HCT116 (cell line): Measurements from ENCODE around the gene KCNK13. TPM values are rescaled to one million over a fixed set of nuclear protein-coding genes. Genes with fewer than 3 reads are reported as not detected.

ENCODE experiments used
- ATAC-seq: fragments of 200-7000 bp; cut with Tn5 transposase; 2 replicates; pipeline ENCODE4 v1.9.1; 2020; ENCODE audit warnings: mild to moderate bottlenecking, moderate library complexity
- BruUV-seq: library from RNA; stranded (reverse); fragments of 400-500 nt; replicated peaks from 2 replicates; lab custom pipeline; 2021; lab: Mats Ljungman, UMichigan
- CTCF ChIA-PET: fragments of 300-600 bp; sonication (Branson Sonifier 250); formaldehyde crosslinking; loops from one replicate; lab custom pipeline; 2021; ENCODE audit warnings: antibody characterized with exemption; lab: Charles Lee
- POLR2A ChIA-PET: fragments of 300-600, 350-600 bp; sonication (Branson Sonifier 250); formaldehyde crosslinking; loops from one replicate; lab custom pipeline; 2021; ENCODE audit warnings: antibody characterized with exemption; lab: Charles Lee
- RAD21 ChIA-PET, 2 experiments: fragments of 300-600 bp; sonication (Branson Sonifier 250); formaldehyde crosslinking; loops; one replicate each; lab custom pipeline; 2023; ENCODE audit warnings: low total read pairs in 2 of 2; ENCODE audit not compliant: uncharacterized antibody in 2 of 2, unreplicated experiment in 2 of 2, low non-redundant PET in 1 of 2; lab: Charles Lee
- DNase-seq: peaks from one replicate; pipeline ENCODE4 v3.0.0-alpha.2; 2010; ENCODE audit warnings: low read depth, low spot score
- H2AFZ ChIP-seq: fragments of 200-600 bp; shearing (Covaris generic), sonication (generic); 2 replicates; pipeline ENCODE4 v1.6.1; 2017; ENCODE audit warnings: low read depth, mixed run types, mixed read lengths, antibody characterized with exemption, low read length; ENCODE audit not compliant: poor library complexity, severe bottlenecking
- H3K27ac ChIP-seq: 2 replicates; pipeline ENCODE4 v1.5.1; 2012; ENCODE audit warnings: low read depth, low read length
- H3K27me3 ChIP-seq: fragments of 200-600 bp; sonication (generic); 2 replicates; pipeline ENCODE4 v1.6.1; 2016; ENCODE audit warnings: mixed run types, low read length, mixed read lengths; ENCODE audit not compliant: insufficient read depth
- H3K36me3 ChIP-seq, 2 experiments: fragments of 200-500 bp in 1 of 2; fragments of 200-600 bp in 1 of 2; sonication (Bioruptor generic) in 1 of 2; sonication (generic) in 1 of 2; 2 replicates each; pipeline versions ENCODE4 v1.5.1 to v1.6.1; 2014 to 2016; ENCODE audit warnings: low read length in 2 of 2, inconsistent platforms in 1 of 2, mixed read lengths in 1 of 2, mixed run types in 1 of 2; ENCODE audit not compliant: insufficient read depth in 2 of 2, control insufficient read depth in 1 of 2
- H3K4me1 ChIP-seq, 2 experiments: fragments of 200-600 bp in 1 of 2; sonication (generic) in 1 of 2; 2 replicates each; pipeline versions ENCODE4 v1.5.1 to v1.6.1; 2012 to 2017; ENCODE audit warnings: low read length in 2 of 2, inconsistent platforms in 1 of 2, mild to moderate bottlenecking in 1 of 2, mixed read lengths in 1 of 2, mixed run types in 1 of 2, moderate library complexity in 1 of 2; ENCODE audit not compliant: insufficient read depth in 2 of 2, control insufficient read depth in 1 of 2
- H3K4me2 ChIP-seq: fragments of 200-600 bp; sonication (generic); 2 replicates; pipeline ENCODE4 v1.6.1; 2017; ENCODE audit warnings: mixed run types, low read length, mixed read lengths
- H3K4me3 ChIP-seq, 2 experiments: fragments of 200-600 bp in 1 of 2; sonication (generic) in 1 of 2; replicated peaks in 1 of 2; 2 replicates each; pipeline ENCODE4 v1.5.1; 2011 to 2016; ENCODE audit warnings: low read length in 2 of 2, control low read depth in 1 of 2, low read depth in 1 of 2, mild to moderate bottlenecking in 1 of 2, mixed read lengths in 1 of 2, mixed run types in 1 of 2
- H3K79me2 ChIP-seq: fragments of 200-600 bp; sonication (generic); 2 replicates; pipeline ENCODE4 v1.6.1; 2017; ENCODE audit warnings: mild to moderate bottlenecking, mixed run types, low read length, moderate library complexity, mixed read lengths; ENCODE audit not compliant: insufficient read depth
- H3K9ac ChIP-seq: fragments of 200-600 bp; sonication (generic); 2 replicates; pipeline ENCODE4 v1.6.1; 2016; ENCODE audit warnings: low read length, mixed read lengths
- H3K9me2 ChIP-seq: fragments of 200-600 bp; sonication (generic), shearing (Covaris generic); 2 replicates; pipeline ENCODE4 v1.6.1; 2017; ENCODE audit warnings: mixed run types, mild to moderate bottlenecking, moderate library complexity; ENCODE audit not compliant: insufficient read depth
- H3K9me3 ChIP-seq, 2 experiments: fragments of 200-500 bp in 1 of 2; fragments of 200-600 bp in 1 of 2; sonication (Bioruptor generic) in 1 of 2; sonication (generic) in 1 of 2; 2 replicates each; pipeline ENCODE4 v1.6.1; 2014 to 2017; ENCODE audit warnings: low read length in 2 of 2, mixed read lengths in 2 of 2, inconsistent platforms in 1 of 2, low read depth in 1 of 2, mild to moderate bottlenecking in 1 of 2, mixed run types in 1 of 2, moderate library complexity in 1 of 2; ENCODE audit not compliant: control insufficient read depth in 1 of 2, insufficient read depth in 1 of 2
- H4K20me1 ChIP-seq: fragments of 200-600 bp; sonication (generic), shearing (Covaris generic); 2 replicates; pipeline ENCODE4 v1.6.1; 2017; ENCODE audit warnings: mixed run types, mild to moderate bottlenecking, moderate library complexity; ENCODE audit not compliant: insufficient read depth
- ATF3 ChIP-seq: IDR thresholded peaks from 2 replicates; pipeline ENCODE4 v1.6.1; 2012
- CEBPB ChIP-seq: IDR thresholded peaks from 2 replicates; pipeline ENCODE4 v1.6.1; 2012; ENCODE audit warnings: low read depth
- EGR1 ChIP-seq: IDR thresholded peaks from 2 replicates; pipeline ENCODE4 v1.6.1; 2012; ENCODE audit warnings: low read depth
- ELF1 ChIP-seq: IDR thresholded peaks from 2 replicates; pipeline ENCODE4 v1.6.1; 2012; ENCODE audit warnings: low read depth, borderline replicate concordance
- EZH2phosphoT487 ChIP-seq: fragments of 200-600 bp; IDR thresholded peaks from 2 replicates; pipeline ENCODE4 v1.6.1; 2018; ENCODE audit warnings: antibody characterized with exemption, borderline replicate concordance
- FOSL1 ChIP-seq: IDR thresholded peaks from 2 replicates; pipeline ENCODE4 v1.6.1; 2012; ENCODE audit warnings: low read depth
- POLR2A ChIP-seq: IDR thresholded peaks from 2 replicates; pipeline ENCODE4 v1.7.0; 2011; ENCODE audit warnings: borderline replicate concordance; ENCODE audit not compliant: insufficient read depth, insufficient read length; ENCODE audit errors: extremely low read depth
- POLR2AphosphoS5 ChIP-seq: IDR thresholded peaks from 2 replicates; pipeline ENCODE4 v1.6.1; 2011; ENCODE audit warnings: mild to moderate bottlenecking, low read depth, low read length, moderate library complexity
- RAD21 ChIP-seq: IDR thresholded peaks from 2 replicates; pipeline ENCODE4 v1.6.1; 2012; ENCODE audit warnings: low read depth, mild to moderate bottlenecking
- SIN3A ChIP-seq: IDR thresholded peaks from 2 replicates; pipeline ENCODE4 v1.6.1; 2012; ENCODE audit warnings: low read depth
- SP1 ChIP-seq: IDR thresholded peaks from 2 replicates; pipeline ENCODE4 v1.6.1; 2012; ENCODE audit warnings: low read depth
- TCF7L2 ChIP-seq: IDR thresholded peaks from 2 replicates; pipeline ENCODE4 v1.7.0; 2011; ENCODE audit warnings: borderline replicate concordance, inconsistent platforms; ENCODE audit not compliant: insufficient read depth, insufficient read length; ENCODE audit errors: extremely low read depth
- YY1 ChIP-seq: IDR thresholded peaks from 2 replicates; pipeline ENCODE4 v1.6.1; 2011; ENCODE audit warnings: low read length, low read depth, moderate library complexity, mild to moderate bottlenecking; ENCODE audit not compliant: insufficient replicate concordance; ENCODE audit errors: extremely low read depth
- ZBTB33 ChIP-seq: IDR thresholded peaks from 2 replicates; pipeline ENCODE4 v1.6.1; 2011; ENCODE audit warnings: mild to moderate bottlenecking, low read length, moderate library complexity; ENCODE audit not compliant: insufficient replicate concordance; ENCODE audit errors: extremely low read depth
- ZFX ChIP-seq: fragments of 450-650 bp; IDR thresholded peaks from 2 replicates; pipeline ENCODE4 v1.6.1; 2017
- intact Hi-C: fragments of 100-400 bp; cut with micrococcal nuclease; formaldehyde crosslinking; loops from 2 replicates; pipeline ENCODE4 v1.10.0; 2022
- total RNA-seq: library from RNA; stranded (reverse); gene quantifications from one replicate; pipeline ENCODE4 v1.2.1, GENCODE V29; 2021; ENCODE audit not compliant: unreplicated experiment
- TF ChIP-seq, protein P1 (sequence below): IDR thresholded peaks from 2 replicates; pipeline ENCODE4 v1.6.1; 2012
- TF ChIP-seq, protein P2 (sequence below), 3 experiments: fragments of 200-600 bp in 1 of 3; sonication (generic) in 1 of 3; IDR thresholded peaks in 2 of 3; conservative IDR thresholded peaks in 1 of 3; 2 replicates each; pipeline ENCODE4 v1.5.1; 2012 to 2017; ENCODE audit warnings: low read depth in 2 of 3, low read length in 2 of 3, antibody characterized with exemption in 1 of 3, borderline replicate concordance in 1 of 3, control low read depth in 1 of 3, mild to moderate bottlenecking in 1 of 3, mixed read lengths in 1 of 3, mixed run types in 1 of 3, moderate library complexity in 1 of 3; ENCODE audit not compliant: insufficient read depth in 1 of 3

KCNK13 gene
- total RNA-seq, 1 experiment from 2014 or later = 2.2 TPM

GRCh38 chr14:90191585-90191984, 129.8 kb downstream of the KCNK13 start:
- no peaks in the 10 kb centered on the region for H3K9me2 ChIP-seq
- ChIA-PET POLR2A (no interaction called here), RAD21 (no interaction called here), CTCF (no interaction called here)
- no peak overlapping the region for H3K4me2 ChIP-seq
- no peaks in the 10 kb centered on the region for H3K9me3 ChIP-seq
- H3K36me3 ChIP-seq = no peaks in the 10 kb centered on the region
- H3K4me3 ChIP-seq = no peak overlapping the region
- H3K27me3 ChIP-seq = no peaks in the 10 kb centered on the region
- DNase-seq (no peak), ATAC-seq (no peak)
- H3K4me1 ChIP-seq = no peaks in the 10 kb centered on the region
- H2AFZ ChIP-seq = no peak overlapping the region
- no peaks in the 10 kb centered on the region for H4K20me1 ChIP-seq
- TF ChIP-seq SIN3A (no peak), CEBPB (no peak), SP1 (no peak), FOSL1 (no peak), TCF7L2 (no peak), RAD21 (no peak), POLR2A (no peak), EGR1 (no peak), YY1 (no peak), ELF1 (no peak), ZFX (no peak), POLR2AphosphoS5 (no peak), ZBTB33 (no peak), EZH2phosphoT487 (no peak), ATF3 (no peak)
- TF ChIP-seq, protein P1, sequence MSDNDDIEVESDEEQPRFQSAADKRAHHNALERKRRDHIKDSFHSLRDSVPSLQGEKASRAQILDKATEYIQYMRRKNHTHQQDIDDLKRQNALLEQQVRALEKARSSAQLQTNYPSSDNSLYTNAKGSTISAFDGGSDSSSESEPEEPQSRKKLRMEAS = no peak
- TF ChIP-seq, protein P2, sequence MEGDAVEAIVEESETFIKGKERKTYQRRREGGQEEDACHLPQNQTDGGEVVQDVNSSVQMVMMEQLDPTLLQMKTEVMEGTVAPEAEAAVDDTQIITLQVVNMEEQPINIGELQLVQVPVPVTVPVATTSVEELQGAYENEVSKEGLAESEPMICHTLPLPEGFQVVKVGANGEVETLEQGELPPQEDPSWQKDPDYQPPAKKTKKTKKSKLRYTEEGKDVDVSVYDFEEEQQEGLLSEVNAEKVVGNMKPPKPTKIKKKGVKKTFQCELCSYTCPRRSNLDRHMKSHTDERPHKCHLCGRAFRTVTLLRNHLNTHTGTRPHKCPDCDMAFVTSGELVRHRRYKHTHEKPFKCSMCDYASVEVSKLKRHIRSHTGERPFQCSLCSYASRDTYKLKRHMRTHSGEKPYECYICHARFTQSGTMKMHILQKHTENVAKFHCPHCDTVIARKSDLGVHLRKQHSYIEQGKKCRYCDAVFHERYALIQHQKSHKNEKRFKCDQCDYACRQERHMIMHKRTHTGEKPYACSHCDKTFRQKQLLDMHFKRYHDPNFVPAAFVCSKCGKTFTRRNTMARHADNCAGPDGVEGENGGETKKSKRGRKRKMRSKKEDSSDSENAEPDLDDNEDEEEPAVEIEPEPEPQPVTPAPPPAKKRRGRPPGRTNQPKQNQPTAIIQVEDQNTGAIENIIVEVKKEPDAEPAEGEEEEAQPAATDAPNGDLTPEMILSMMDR (IDR thresholded peaks at IDR 0.05 in 2 of 3, conservative IDR thresholded peaks at IDR 0.05 in 1 of 3; ENCODE audit: borderline replicate concordance in 1 of 3, insufficient read depth in 1 of 3, low read depth in 2 of 3, low read length in 2 of 3) = no peak
- no peak overlapping the region for H3K27ac ChIP-seq
- no peaks in the 10 kb centered on the region for H3K79me2 ChIP-seq
- intact Hi-C loops = no loop called here
- BruUV-seq = no TSS peak
- no peak overlapping the region for H3K9ac ChIP-seq
